Measurements from ENCODE around the gene VGLL4.
"Not testable (repeated sequence)": the region's sequence is repeated elsewhere in the genome, so short reads cannot be mapped to it uniquely, and the experiment has no call there.

Gene VGLL4

GRCh38 chr3:11532931-11533391, 110.8 kb downstream of the VGLL4 start:
- Histone ChIP-seq H3K4me3 (ENCODE audit: low read length, poor library complexity, severe bottlenecking) (no peak overlapping the region), H3F3A (ENCODE audit: low read depth) (no peaks in the 10 kb centered on the region), H3K27me3 (ENCODE audit: insufficient read depth, low read length, poor library complexity, severe bottlenecking) (no peaks in the 10 kb centered on the region), H3K9ac (ENCODE audit: low read depth, low read length, poor library complexity, severe bottlenecking) (no peak overlapping the region), H3K4me2 (ENCODE audit: low read depth, low read length, poor library complexity, severe bottlenecking) (no peak overlapping the region), H3K36me3 (ENCODE audit: insufficient read depth, low read length) (no peaks in the 10 kb centered on the region), H3K9me2 (replicated peaks; ENCODE audit: low read depth, low read length) (no peaks in the 10 kb centered on the region), H2AFZ (ENCODE audit: low read length) (no peak overlapping the region), H3K4me1 (ENCODE audit: insufficient read depth, low read length, poor library complexity, severe bottlenecking) (no peaks in the 10 kb centered on the region), H3K9me3 (ENCODE audit: insufficient read depth, low read depth, low read length) (no peaks in the 10 kb centered on the region), H4K20me1 (ENCODE audit: insufficient read depth, low read length, poor library complexity, severe bottlenecking) (no peaks in the 10 kb centered on the region), H3K79me2 (ENCODE audit: insufficient read depth, low read length) (no peaks in the 10 kb centered on the region)
- no peak for TF ChIP-seq EZH2phosphoT487 (IDR thresholded peaks at IDR 0.05; ENCODE audit: borderline replicate concordance)
- TF ChIP-seq, protein P1, sequence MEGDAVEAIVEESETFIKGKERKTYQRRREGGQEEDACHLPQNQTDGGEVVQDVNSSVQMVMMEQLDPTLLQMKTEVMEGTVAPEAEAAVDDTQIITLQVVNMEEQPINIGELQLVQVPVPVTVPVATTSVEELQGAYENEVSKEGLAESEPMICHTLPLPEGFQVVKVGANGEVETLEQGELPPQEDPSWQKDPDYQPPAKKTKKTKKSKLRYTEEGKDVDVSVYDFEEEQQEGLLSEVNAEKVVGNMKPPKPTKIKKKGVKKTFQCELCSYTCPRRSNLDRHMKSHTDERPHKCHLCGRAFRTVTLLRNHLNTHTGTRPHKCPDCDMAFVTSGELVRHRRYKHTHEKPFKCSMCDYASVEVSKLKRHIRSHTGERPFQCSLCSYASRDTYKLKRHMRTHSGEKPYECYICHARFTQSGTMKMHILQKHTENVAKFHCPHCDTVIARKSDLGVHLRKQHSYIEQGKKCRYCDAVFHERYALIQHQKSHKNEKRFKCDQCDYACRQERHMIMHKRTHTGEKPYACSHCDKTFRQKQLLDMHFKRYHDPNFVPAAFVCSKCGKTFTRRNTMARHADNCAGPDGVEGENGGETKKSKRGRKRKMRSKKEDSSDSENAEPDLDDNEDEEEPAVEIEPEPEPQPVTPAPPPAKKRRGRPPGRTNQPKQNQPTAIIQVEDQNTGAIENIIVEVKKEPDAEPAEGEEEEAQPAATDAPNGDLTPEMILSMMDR (conservative IDR thresholded peaks at IDR 0.05; ENCODE audit: low read length) = no peak

- no peaks in the 10 kb centered on the region for H3K9me2 ChIP-seq (replicated peaks; ENCODE audit: low read depth, low read length)
- no peaks in the 10 kb centered on the region for H3K4me1 ChIP-seq (ENCODE audit: insufficient read depth, low read length, poor library complexity, severe bottlenecking)
- H3K79me2 ChIP-seq (ENCODE audit: insufficient read depth, low read length) = no peaks in the 10 kb centered on the region
- TF ChIP-seq, protein P1 (conservative IDR thresholded peaks at IDR 0.05; ENCODE audit: low read length) = no peak
- TF ChIP-seq EZH2phosphoT487 (IDR thresholded peaks at IDR 0.05; ENCODE audit: borderline replicate concordance) = no peak
- H3K36me3 ChIP-seq (ENCODE audit: insufficient read depth, low read length) = no peaks in the 10 kb centered on the region
- no peak overlapping the region for H3K4me2 ChIP-seq (ENCODE audit: low read depth, low read length, poor library complexity, severe bottlenecking)
- H3K9ac ChIP-seq (ENCODE audit: low read depth, low read length, poor library complexity, severe bottlenecking) = no peak overlapping the region
- no peak overlapping the region for H2AFZ ChIP-seq (ENCODE audit: low read length)
- no peaks in the 10 kb centered on the region for H3K27me3 ChIP-seq (ENCODE audit: insufficient read depth, low read length, poor library complexity, severe bottlenecking)
- no peak overlapping the region for H3K4me3 ChIP-seq (ENCODE audit: low read length, poor library complexity, severe bottlenecking)
- no peaks in the 10 kb centered on the region for H4K20me1 ChIP-seq (ENCODE audit: insufficient read depth, low read length, poor library complexity, severe bottlenecking)
- H3F3A ChIP-seq (ENCODE audit: low read depth) = no peaks in the 10 kb centered on the region
- H3K9me3 ChIP-seq (ENCODE audit: insufficient read depth, low read depth, low read length) = no peaks in the 10 kb centered on the region
These were observed 113.5 kb downstream of the VGLL4 start for GRCh38 chr3:11530153-11530721.

DNA sequence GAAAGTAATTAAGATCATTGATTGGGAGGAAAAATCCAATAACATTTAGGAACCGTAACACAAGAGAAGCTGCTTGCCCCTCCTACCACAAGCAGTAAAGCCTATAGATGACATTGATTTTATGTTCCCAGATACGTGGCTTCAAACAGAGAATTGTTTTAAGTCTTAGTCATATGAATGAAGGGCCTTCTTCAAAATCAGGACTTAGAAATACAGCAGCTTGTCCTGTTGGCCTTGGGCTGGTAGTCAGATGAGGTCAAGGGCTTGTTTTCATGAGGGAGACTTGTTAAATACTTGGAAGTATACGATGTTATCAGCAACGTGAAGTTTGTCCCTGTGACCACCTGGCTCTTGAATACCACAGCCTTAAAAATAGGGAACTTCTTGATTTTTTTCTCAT, 114.4 kb downstream of the VGLL4 start:
- Histone ChIP-seq H2AFZ (ENCODE audit: low read length) (no peak overlapping the region), H3K79me2 (ENCODE audit: insufficient read depth, low read length) (no peaks in the 10 kb centered on the region), H3K27me3 (ENCODE audit: insufficient read depth, low read length, poor library complexity, severe bottlenecking) (no peaks in the 10 kb centered on the region), H4K20me1 (ENCODE audit: insufficient read depth, low read length, poor library complexity, severe bottlenecking) (no peaks in the 10 kb centered on the region), H3K36me3 (ENCODE audit: insufficient read depth, low read length) (no peaks in the 10 kb centered on the region), H3K4me3 (ENCODE audit: low read length, poor library complexity, severe bottlenecking) (no peak overlapping the region), H3K9me3 (ENCODE audit: insufficient read depth, low read depth, low read length) (no peaks in the 10 kb centered on the region), H3F3A (ENCODE audit: low read depth) (no peaks in the 10 kb centered on the region), H3K4me2 (ENCODE audit: low read depth, low read length, poor library complexity, severe bottlenecking) (no peak overlapping the region), H3K9ac (ENCODE audit: low read depth, low read length, poor library complexity, severe bottlenecking) (no peak overlapping the region), H3K9me2 (replicated peaks; ENCODE audit: low read depth, low read length) (no peaks in the 10 kb centered on the region), H3K4me1 (ENCODE audit: insufficient read depth, low read length, poor library complexity, severe bottlenecking) (no peaks in the 10 kb centered on the region)
- TF ChIP-seq, protein P1 (conservative IDR thresholded peaks at IDR 0.05; ENCODE audit: low read length) = no peak
- no peak for TF ChIP-seq EZH2phosphoT487 (IDR thresholded peaks at IDR 0.05; ENCODE audit: borderline replicate concordance)

DNA sequence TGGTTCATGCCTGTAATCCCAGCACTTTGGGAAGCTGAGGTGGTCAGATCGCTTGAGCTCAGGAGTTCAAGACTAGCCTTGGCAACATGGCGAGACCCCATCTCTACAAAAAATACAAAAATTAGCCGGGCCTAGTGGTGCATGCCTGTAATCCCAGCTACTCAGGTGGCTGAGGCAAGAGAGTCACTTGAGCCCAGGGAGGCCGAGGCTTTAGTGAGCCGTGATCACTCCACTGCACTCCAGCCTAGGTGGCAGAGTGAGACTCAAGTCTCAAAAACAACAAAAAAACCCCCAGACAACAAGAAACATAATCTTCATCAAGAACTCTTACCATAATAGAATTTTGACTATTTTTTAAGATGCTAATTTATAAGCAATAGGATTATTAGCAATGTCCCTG, 117.6 kb downstream of the VGLL4 start:
- not testable (repeated sequence) for H3K4me3 ChIP-seq (ENCODE audit: low read length, poor library complexity, severe bottlenecking); H3K79me2 ChIP-seq (ENCODE audit: insufficient read depth, low read length); H3K4me1 ChIP-seq (ENCODE audit: insufficient read depth, low read length, poor library complexity, severe bottlenecking); H3K9ac ChIP-seq (ENCODE audit: low read depth, low read length, poor library complexity, severe bottlenecking); H3K36me3 ChIP-seq (ENCODE audit: insufficient read depth, low read length); H3K9me3 ChIP-seq (ENCODE audit: insufficient read depth, low read depth, low read length); H3F3A ChIP-seq (ENCODE audit: low read depth); H3K4me2 ChIP-seq (ENCODE audit: low read depth, low read length, poor library complexity, severe bottlenecking); H3K9me2 ChIP-seq (replicated peaks; ENCODE audit: low read depth, low read length); H2AFZ ChIP-seq (ENCODE audit: low read length); H3K27me3 ChIP-seq (ENCODE audit: insufficient read depth, low read length, poor library complexity, severe bottlenecking); H4K20me1 ChIP-seq (ENCODE audit: insufficient read depth, low read length, poor library complexity, severe bottlenecking)

All from Loucy (cell line).